Measurements from ENCODE around the gene RGPD6.
"Not testable (repeated sequence)": the region's sequence is repeated elsewhere in the genome, so short reads cannot be mapped to it uniquely, and the experiment has no call there.

- TF ChIP-seq, protein P1, sequence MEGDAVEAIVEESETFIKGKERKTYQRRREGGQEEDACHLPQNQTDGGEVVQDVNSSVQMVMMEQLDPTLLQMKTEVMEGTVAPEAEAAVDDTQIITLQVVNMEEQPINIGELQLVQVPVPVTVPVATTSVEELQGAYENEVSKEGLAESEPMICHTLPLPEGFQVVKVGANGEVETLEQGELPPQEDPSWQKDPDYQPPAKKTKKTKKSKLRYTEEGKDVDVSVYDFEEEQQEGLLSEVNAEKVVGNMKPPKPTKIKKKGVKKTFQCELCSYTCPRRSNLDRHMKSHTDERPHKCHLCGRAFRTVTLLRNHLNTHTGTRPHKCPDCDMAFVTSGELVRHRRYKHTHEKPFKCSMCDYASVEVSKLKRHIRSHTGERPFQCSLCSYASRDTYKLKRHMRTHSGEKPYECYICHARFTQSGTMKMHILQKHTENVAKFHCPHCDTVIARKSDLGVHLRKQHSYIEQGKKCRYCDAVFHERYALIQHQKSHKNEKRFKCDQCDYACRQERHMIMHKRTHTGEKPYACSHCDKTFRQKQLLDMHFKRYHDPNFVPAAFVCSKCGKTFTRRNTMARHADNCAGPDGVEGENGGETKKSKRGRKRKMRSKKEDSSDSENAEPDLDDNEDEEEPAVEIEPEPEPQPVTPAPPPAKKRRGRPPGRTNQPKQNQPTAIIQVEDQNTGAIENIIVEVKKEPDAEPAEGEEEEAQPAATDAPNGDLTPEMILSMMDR (IDR thresholded peaks at IDR 0.05; ENCODE audit: poor library complexity, severe bottlenecking) = not testable (repeated sequence)
- TF ChIP-seq RAD21 (conservative IDR thresholded peaks at IDR 0.05); EZH2 (IDR thresholded peaks at IDR 0.05; ENCODE audit: borderline replicate concordance, insufficient read depth, low read length, poor library complexity, severe bottlenecking); POLR2AphosphoS5 (IDR thresholded peaks at IDR 0.05): not testable (repeated sequence)
These were observed 12.8 kb upstream of the RGPD6 start for GRCh38 chr2:110589677-110590330.
